Iris pigment epithelial cell (primary cell): Measurements from ENCODE around the gene TCERG1L.

Source experiments
- DNase-seq: peaks from one replicate; pipeline ENCODE4 v3.0.0-alpha.2; 2011; ENCODE audit warnings: low read depth

TCERG1L gene

DNA sequence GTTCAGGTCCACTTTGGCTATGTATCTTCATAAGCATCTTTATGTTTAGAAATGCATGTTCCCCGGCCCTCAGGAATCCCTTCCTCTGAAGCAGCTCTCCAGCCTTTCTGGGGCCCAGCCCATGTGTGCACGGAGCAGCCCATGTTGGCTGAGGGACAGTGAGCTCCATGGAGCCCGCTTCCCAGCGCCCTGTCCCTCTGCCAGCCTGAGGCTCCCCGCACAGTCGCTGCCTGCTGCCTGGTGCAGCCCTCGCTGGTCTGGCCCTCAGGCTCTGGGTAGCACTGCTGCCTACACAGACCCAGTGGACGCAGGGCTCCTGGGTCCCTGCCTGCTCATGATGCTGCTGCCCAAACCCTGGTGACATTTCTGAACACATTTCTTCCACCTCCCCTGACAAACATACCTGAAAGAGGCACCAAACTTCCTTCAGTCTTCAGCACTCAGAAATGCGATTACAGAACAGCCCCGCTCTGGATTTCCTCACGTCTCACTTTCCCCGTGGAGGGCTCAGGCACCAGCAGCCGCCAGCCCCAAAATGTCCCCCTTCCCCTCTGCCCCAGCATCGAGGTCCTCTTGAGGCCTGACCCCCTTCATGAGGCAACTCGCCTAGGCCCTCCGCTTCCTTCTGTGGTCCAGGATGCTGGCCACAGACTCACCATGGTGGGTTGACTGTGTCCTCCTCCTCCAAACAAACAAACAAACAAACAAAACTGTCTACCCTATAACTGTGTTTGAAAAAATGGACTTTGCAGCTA is 5.0 kb upstream of the TCERG1L start:
- DNase-seq, result no peak

DNA sequence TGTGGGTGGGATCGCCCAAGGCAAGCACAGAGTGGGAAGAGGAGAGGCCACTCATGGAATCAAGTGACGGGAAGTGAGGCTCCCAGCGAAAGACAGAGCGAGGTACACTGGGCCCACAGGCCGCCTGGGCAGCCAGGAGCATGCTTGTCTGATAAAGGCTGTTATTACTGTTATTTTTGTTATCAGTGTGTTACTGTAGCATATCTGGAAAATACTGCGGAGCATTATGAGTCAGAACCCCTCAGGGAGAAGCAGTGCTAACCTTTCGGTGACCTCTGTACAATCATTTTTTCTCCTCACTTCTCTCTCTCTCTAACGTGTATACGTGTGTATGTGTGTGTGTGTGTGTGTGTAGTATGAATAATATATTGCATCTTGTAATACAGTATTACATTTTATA is 3.8 kb upstream of the TCERG1L start:
- peak; percentile 41 for DNase-seq

DNA sequence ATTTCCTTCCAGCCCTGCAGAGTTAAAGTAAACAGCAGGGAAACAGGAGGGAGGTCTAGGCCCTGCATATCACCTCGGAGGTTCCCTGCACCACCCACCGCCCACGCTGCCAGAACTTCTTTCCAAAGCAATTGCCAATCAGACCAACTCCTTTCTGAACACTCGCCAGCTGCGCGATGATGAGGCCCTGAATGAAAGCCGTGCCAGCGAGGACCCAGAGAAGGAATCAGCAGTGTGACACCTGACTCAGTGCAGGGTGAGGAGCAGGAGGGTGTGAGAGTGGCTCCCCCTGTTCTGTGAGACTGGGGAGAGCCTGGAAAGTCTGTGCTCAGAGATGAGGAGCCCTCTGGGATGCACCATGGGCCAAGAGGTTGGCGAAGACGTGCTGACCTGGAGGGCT is 3.3 kb upstream of the TCERG1L start:
- no peak for DNase-seq

DNA sequence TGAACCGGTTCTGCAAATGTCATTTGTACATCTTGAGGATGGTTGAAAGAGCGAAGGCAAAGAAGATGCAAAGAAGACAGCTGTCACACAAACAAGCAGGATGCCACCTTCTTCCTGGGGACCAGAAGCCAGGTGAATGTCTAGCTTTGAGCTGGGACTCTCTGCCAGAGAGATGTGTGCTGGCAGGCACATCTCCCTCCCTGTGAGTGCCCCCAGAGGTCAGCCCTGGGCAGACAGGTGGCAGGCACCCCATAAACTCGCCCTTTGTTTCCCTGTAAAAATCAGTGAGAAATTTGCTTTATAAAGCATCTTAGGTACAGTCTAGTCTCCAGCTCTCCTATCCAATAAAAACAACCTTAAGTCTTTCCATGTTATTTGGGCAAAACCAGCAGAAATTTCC is 2.6 kb upstream of the TCERG1L start:
- DNase-seq, result no peak

DNA sequence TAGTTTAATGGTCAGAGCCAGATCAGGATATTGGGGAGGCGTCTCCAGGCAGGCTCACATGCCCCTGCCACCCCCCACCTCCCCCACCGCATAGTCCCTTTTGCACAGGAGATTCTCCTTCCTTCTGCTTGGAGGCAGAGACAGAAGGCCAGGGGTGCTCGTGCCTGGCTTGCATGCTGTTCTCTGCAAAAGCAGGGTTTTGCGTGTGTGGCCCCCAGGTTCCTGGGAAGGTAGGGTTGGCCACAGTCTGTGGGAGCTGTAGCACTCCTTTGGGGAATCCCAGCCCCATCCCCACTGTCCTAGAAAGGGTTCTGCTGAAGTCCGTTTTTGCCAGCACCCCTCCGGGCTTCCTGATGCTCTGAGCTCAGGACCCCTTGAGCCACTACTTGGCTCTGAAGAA is 1.9 kb upstream of the TCERG1L start:
- no peak for DNase-seq

DNA sequence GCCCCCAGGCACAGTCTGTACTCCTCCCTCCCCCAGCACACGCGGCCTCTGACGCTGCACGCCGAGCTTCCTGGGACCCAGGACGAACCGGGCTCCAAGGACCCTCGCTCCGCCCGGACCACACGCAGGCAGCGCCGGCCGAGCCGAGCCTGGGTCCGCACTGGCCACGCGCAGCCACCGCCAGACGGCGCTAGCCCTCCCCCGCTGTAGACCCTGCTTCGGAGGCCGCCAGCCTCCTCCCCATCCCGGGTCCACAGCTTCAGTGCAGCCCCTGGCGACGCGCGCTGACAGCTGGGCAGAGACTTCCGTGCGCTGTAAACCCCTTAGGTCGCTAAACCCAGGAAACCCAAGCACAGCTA is 936 bp upstream of the TCERG1L start:
- peak; percentile 3 for DNase-seq

DNA sequence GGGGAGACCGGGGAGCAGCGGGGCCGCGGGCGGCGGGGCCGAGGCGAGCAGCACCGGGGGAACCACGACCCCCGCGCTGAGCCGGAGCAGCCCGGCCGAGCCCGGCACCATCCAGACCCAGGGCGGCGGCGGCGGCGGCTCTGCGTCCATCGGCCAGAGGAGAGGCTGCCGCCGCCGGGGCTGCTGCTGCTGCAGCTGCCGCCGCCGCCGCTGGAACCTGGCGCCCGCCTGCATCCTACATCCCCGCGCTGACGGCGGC is 190 bp downstream of the TCERG1L start:
- DNase-seq, result no peak

DNA sequence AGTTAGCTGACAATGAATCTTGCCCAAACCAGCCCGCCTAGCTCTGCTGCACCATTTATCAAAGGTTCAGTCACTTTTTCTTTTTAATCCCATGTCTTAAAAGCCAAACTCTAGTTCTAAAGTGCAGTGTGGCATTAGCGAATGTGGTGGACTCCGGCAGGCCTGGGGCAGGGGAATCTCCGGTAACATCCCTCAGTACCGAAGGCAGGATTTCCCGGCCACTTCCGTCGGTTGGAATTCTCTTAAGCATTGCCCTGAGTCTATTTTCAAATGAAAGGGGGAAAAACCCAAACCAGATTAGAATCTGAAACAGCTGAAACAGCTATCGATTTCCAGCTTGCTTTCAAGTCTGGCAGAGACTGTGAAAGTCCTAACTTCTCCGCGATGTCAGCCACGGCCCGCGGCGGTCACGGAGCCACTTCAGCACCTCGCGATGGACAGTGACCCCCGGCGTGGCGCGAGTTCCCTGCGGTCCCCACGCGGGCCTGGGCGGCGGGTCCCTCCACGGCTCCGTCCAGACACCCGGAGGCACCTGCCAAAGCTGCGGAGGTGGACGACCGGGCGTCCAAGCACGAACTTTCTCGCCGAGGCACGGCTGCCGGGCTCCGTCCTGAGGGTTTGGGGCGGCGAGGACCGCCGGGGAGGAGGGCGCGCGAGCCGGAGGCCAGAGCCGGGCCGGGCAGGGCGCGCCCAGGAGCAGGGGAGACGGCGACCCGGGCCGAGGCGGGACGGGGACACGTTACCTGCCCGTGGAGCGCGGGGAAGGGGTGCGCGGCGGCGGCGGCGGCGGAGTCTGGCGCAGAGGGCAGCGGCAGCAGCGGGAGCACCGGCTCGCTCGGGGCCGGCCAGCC is 745 bp downstream of the TCERG1L start:
- no peak for DNase-seq

DNA sequence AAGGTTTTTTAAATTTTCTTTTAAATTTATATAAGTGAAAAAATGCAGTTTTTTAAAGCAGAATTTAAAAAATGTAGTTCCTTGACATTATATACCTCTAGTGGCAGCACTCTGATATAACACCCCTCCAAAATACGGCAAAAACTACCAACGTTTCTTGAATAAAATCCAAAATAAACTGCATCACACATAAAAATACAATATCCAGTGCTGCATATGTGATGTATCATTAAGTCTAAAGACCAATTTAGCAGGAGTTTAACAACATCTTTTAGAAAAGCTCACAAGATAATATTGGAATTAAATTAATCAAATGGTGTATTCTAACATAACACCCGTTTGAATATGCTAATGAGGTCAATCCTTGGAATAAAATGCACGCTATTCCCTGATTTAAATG is 1.4 kb downstream of the TCERG1L start:
- peak; percentile 23 for DNase-seq

DNA sequence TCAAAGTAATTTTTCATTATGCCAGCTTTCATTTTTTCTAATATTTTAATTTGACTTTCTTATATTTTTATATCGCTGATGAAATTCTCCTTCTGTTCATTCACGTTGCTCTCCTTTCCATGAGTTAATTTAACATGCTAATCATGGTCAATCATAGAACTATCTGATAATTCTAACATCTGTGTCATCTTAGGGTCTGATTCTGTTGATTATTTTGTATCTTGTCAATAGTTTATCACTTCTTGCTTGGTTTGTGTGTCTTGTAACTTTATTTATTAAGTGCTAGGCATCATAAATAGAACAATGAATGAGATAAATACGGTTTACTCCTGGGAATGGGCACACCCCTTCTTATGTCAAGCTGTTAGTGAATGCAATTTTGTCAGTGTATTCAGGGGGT is 11.0 kb downstream of the TCERG1L start:
- DNase-seq, result no peak

DNA sequence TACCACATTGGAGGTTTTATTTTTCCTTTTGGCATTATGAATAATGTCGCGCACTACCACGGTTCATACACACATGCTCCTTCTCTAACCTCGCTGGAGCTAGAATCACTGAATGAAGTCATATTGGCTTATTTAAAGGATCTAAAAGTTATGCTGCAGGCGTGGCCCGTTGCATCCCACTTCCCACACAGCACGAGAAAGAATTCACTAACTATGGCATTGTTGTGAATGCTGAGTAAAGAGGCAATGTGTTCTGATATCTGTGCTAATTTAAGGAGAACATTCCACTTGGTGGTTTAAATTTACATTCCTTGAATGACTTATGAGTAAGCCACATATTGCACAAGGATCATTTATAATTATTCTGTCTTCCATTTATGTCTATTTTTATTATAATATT is 20.7 kb downstream of the TCERG1L start:
- peak; percentile 23 for DNase-seq

DNA sequence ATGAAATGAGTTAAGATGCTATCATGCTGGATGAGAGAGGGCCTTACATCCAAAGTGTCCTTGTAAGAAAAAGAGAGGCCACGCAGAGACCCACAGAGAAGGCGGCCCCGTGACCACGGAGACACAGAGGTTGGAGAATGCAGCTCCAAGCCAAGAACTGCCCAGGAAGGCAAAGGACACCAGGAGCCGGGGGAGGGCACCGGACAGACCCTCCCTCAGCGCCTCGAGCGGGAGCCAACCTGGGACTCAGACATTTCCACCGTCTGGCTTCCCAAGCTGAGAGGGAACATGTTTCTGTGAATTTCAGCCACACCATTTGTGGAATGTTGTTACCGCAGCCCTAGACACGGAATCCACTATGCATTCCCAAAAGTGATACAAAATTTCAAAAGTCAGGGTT is 22.9 kb downstream of the TCERG1L start:
- DNase-seq, result no peak

DNA sequence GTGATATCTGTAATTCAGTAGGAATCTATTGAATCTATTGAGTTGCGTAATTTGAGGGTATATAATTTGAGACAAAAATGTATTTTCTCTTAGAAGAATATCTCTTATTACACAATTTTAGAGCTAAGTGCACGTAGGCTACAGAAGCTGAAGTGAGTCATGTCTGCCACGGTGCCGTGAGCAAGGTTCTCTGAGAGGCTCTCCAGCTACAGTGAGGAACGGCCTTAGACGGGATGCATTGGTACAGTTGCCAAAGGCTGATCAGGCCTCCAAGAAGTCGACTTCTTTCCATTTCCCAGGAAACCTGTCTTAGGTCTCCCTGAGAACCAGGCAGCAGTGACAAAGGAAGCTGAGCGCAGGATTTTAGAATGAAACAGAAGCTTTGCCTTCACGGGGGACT is 28.6 kb downstream of the TCERG1L start:
- no peak for DNase-seq

DNA sequence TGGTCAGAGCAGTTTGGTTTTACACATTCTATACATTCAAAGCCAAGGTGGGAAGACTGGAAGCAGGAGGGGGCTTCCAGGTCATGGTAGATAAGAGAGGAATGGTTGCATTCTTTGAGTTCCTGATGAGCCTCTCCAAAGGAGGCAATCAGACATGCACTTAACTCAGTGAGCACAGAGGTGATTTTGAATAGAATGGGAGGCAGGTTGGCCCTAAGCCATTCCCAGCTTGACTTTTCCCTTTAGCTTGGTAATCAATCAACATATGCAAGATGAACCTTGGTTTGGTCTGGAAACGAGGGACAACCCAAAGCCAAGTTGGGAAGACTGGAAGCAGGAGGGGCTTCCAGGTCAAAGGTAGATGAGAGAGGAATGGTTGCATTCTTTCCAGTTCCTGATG is 31.4 kb downstream of the TCERG1L start:
- no peak for DNase-seq

DNA sequence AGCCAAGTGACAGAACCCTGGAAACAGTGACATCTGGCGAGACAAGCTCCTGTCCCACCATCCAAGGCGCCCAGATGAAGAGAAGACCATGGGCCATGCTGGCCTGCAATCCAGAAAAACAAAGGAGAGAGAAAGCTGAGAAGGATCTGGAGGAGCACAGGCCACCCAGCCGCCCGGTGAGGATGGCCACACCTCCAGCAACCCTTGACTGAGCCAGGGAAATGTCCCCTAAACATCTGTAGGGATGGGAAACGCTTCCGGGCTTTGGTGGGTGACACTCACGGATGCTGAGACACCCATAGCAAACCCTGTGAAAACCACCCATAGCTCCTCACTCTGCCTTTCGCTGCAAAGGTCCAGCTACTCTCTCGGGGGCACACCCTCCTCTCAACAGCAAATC is 32.0 kb downstream of the TCERG1L start:
- DNase-seq, result no peak

DNA sequence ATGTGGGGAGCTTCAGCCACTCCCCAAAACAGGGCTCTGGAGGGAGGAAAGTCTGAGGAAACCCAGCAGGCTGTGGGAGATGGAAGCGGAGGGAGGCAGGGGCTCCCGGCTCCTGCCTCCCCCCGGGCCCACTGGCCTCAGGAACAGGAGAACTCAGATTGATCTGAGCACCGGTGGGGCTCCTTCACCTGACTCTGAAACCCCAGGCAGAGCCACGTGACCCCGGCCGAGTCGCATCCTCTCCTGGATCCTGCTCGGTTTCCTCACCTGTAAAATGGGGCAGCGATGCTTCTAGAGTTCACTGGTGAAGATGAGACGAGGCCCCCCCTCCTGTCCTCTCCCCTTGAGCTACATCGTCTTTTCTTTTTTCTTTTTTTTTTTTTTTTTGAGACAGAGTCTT is 33.6 kb downstream of the TCERG1L start:
- no peak for DNase-seq

DNA sequence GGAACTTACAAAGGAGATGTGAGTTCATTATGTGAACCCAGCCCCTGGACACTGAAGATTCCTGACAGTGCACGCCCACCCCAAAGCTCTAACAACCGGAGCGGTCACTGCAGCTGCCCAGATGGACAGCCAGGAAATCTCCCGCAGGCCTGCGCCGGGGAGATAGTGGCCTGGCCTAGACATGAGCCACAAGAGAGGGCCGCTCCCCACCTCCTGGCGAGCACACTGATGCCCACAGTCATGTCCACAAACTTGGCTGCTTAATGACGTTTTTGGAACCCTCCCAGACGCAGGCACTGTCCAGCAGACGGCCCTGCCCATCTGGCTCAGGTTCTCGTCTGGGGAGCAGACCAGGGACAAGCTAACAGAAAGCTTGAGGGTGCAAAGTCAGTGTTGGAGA is 34.2 kb downstream of the TCERG1L start:
- DNase-seq, result no peak

DNA sequence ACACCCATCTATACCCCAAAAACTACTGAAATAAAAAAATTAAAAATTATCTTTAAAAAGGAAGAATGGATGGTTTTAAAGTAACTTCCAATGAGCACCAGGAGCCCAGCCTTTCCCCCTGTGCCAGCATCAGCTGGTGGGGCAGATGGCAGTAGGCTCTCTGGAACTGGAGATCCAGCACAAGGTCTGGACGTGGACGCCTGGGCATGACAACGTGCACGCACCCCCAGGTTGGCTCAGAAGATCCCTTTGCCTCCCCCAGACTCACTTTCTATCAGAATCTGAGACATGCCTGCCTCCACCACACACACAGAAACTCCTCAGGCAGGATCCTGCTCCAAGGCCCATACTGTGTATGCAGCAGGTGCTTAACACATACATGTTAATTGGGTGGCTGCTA is 35.8 kb downstream of the TCERG1L start:
- no peak for DNase-seq

DNA sequence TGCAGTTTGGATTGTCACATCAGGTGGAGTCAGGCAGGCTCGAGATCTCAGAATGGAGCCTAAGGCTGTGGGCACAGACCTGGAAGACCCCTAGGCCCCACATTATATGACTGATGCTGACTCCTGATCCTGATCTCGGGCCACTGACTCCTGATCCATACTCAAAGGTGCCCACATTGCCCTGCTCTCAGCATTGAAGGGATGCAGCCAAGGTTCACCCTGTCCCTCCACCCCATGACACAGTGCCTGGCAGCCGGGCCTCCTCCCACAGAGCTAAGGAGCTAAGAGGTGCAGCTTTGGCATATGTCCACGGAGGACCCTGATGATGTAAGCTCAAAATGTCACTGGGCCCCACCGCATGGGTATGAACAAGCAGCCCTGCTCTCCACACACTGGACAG is 36.6 kb downstream of the TCERG1L start:
- DNase-seq, result no peak

DNA sequence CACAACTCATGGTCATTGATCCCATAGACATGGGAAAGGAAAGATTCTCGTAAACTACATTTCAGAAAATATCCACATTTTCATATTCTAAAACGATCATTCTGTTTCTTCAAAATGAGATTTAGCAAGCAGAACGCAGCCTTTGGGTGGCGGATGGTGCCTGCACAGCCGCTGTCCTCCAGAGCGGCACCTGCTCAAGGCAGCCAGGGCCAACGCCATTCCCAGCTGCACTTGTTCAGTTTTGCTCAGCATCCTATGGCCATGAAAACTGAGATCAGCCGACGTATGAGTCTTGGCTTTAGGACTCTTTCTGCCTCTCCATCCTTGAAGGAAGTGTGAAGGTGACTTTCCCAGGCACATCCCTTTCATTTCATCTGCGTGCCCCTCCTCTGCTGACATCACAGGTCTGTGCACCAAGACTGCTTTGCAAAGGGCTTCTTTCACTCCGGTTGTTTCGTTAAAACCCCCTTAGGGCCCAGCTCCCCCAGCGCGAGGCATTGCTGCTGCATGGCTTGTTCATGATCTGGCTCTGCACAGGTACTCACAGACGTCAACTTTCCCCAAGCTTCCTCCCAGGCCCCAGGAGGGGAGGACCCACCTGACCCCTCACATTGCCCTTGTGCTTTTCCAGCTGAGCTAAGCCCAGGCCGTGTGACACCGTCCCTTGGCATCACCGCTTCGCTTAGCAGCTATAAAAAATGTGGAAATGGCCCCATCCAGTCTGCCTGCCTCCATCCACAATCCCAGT is 37.2 kb downstream of the TCERG1L start:
- DNase-seq, result no peak

DNA sequence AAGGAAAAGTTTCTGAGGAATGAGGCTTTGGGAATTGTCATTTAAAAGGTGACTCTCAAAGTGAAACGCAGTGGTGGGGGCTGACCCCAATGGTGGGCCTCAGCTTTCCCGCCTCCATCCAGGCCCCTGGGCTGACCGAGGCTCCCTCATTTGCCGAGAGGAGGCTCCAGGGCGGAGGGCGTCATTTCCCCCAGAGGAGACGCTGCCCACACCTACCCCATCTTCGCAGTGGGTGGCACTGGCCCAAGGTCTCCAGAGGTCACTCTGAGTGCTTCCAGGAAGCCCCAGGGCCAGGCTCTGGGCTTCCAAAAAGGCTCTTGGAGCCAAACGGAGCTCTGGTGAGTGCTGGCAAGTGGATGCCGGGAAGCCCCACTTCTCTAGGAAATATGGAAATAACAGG is 38.0 kb downstream of the TCERG1L start:
- no peak for DNase-seq

DNA sequence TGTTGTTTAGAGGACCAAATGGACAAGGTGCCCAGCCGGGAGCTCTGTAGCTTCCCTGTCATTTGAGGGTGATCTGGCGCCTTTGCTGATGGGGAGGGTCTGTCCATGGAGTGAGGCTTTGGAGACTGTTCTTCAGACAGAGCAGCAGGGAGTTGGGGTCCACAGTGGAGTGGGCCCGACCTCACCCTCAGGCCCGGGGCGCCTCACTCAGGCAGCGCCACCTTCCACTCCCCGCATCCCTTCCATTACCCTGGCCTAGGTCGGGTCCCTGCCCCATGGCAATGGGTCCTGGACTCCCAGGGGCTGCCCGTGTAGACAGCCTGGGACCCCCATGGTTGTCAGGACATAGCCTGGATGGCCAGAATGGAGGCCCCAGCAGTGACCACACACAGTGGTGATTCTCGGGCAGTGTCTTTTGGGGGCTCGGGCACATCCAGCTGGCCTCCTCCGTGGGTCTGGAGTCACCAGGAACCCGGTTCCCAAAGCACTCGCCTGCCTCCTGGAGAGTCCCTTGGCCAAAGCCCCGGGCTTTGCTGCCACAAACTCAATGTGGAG is 38.5 kb downstream of the TCERG1L start:
- DNase-seq, result no peak

DNA sequence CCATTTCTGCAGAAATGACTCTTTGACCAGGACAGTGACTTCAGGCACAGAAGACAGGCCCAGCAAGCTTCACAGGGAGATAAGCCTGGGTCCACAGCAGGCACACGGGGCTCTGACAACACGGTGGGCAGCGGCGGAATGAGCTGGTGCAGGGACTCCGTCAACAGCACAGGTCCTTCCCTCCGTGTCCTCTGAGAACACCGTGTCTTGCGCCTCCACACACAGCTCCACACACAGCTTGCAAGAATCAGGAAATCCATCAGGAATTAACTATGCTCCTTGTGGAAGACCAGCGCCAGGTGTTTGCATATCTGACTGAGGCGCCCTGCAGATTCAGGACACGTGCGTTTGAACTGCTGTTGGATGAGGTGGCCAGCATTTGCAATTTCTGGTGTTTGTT is 39.6 kb downstream of the TCERG1L start:
- no peak for DNase-seq
